H9 (cell line): ENCODE measurements around the gene TCEAL4. TPM values are rescaled to one million over a fixed set of nuclear protein-coding genes. Genes with fewer than 3 reads are reported as not detected.

Experiments
- DNase-seq: peaks from one replicate; pipeline ENCODE4 v3.0.0-alpha.2; 2017
- H2AFZ ChIP-seq: one replicate; pipeline ENCODE4 v1.6.1; 2013; ENCODE audit warnings: mild to moderate bottlenecking, low read length, control low read depth, moderate library complexity
- H2AK5ac ChIP-seq: 2 replicates; pipeline ENCODE4 v1.6.1; 2013; ENCODE audit warnings: low read length, control low read depth, mixed read lengths; ENCODE audit not compliant: insufficient read length
- H2BK120ac ChIP-seq: one replicate; pipeline ENCODE4 v1.6.1; 2013; ENCODE audit warnings: low read depth, mild to moderate bottlenecking, low read length, control low read depth, inconsistent platforms; ENCODE audit not compliant: poor library complexity, severe bottlenecking
- H2BK12ac ChIP-seq: 2 replicates; pipeline ENCODE4 v1.6.1; 2013; ENCODE audit warnings: low read length, control low read depth, mixed read lengths, low read depth; ENCODE audit not compliant: insufficient read length
- H2BK15ac ChIP-seq: 2 replicates; pipeline ENCODE4 v1.6.1; 2013; ENCODE audit warnings: low read depth, low read length, control low read depth
- H2BK20ac ChIP-seq: one replicate; pipeline ENCODE4 v1.6.1; 2013; ENCODE audit warnings: low read depth, mild to moderate bottlenecking, low read length, control low read depth, inconsistent platforms; ENCODE audit not compliant: poor library complexity, severe bottlenecking
- H2BK5ac ChIP-seq: 2 replicates; pipeline ENCODE4 v1.6.1; 2013; ENCODE audit warnings: low read length, control low read depth, mixed read lengths; ENCODE audit not compliant: insufficient read length
- H3K14ac ChIP-seq: 2 replicates; pipeline ENCODE4 v1.6.1; 2013; ENCODE audit warnings: low read length, control low read depth; ENCODE audit not compliant: insufficient read depth
- H3K18ac ChIP-seq: 2 replicates; pipeline ENCODE4 v1.6.1; 2013; ENCODE audit warnings: low read depth, mild to moderate bottlenecking, mixed read lengths, low read length, control low read depth; ENCODE audit not compliant: insufficient read length
- H3K23ac ChIP-seq: 2 replicates; pipeline ENCODE4 v1.6.1; 2013; ENCODE audit warnings: low read length, control low read depth, mixed read lengths, low read depth; ENCODE audit not compliant: insufficient read length
- H3K23me2 ChIP-seq: 2 replicates; pipeline ENCODE4 v1.6.1; 2013; ENCODE audit warnings: low read depth, mild to moderate bottlenecking, mixed read lengths, low read length, control low read depth; ENCODE audit not compliant: insufficient read length, poor library complexity, severe bottlenecking
- H3K27ac ChIP-seq: 2 replicates; pipeline ENCODE4 v1.5.1; 2013; ENCODE audit warnings: low read length, control low read depth, mixed read lengths, low read depth; ENCODE audit not compliant: insufficient read length
- H3K27me3 ChIP-seq: 2 replicates; pipeline ENCODE4 v1.6.1; 2013; ENCODE audit warnings: low read length, control low read depth, inconsistent platforms; ENCODE audit not compliant: insufficient read depth
- H3K4ac ChIP-seq: 2 replicates; pipeline ENCODE4 v1.6.1; 2013; ENCODE audit warnings: low read depth, mild to moderate bottlenecking, control low read depth, inconsistent platforms, low read length, moderate library complexity
- H3K4me1 ChIP-seq: 2 replicates; pipeline ENCODE4 v1.6.1; 2013; ENCODE audit warnings: low read length, control low read depth, inconsistent platforms; ENCODE audit not compliant: insufficient read depth
- H3K4me2 ChIP-seq: 2 replicates; pipeline ENCODE4 v1.6.1; 2013; ENCODE audit warnings: low read length, control low read depth, mixed read lengths; ENCODE audit not compliant: insufficient read length, insufficient read depth
- H3K56ac ChIP-seq: 2 replicates; pipeline ENCODE4 v1.6.1; 2013; ENCODE audit warnings: low read depth, mild to moderate bottlenecking, mixed read lengths, low read length, control low read depth; ENCODE audit not compliant: insufficient read length
- H3K79me1 ChIP-seq: 2 replicates; pipeline ENCODE4 v1.6.1; 2013; ENCODE audit warnings: low read depth, mild to moderate bottlenecking, moderate library complexity, low read length, control low read depth, inconsistent platforms; ENCODE audit not compliant: insufficient read depth, poor library complexity, severe bottlenecking
- H3K79me2 ChIP-seq: 2 replicates; pipeline ENCODE4 v1.6.1; 2013; ENCODE audit warnings: low read length, control low read depth, inconsistent platforms; ENCODE audit not compliant: insufficient read depth
- H3K9ac ChIP-seq: 2 replicates; pipeline ENCODE4 v1.6.1; 2013; ENCODE audit warnings: low read length, control low read depth, mixed read lengths; ENCODE audit not compliant: insufficient read length; ENCODE audit errors: extremely low read depth
- H3K9me3 ChIP-seq: one replicate; pipeline ENCODE4 v1.6.1; 2013; ENCODE audit warnings: low read depth, low read length, inconsistent platforms; ENCODE audit not compliant: control insufficient read depth
- H3T11ph ChIP-seq: one replicate; pipeline ENCODE4 v1.6.1; 2013; ENCODE audit warnings: mild to moderate bottlenecking, low read length, control low read depth, inconsistent platforms
- H4K20me1 ChIP-seq: one replicate; pipeline ENCODE4 v1.6.1; 2013; ENCODE audit not compliant: control insufficient read depth, insufficient read length, insufficient read depth
- H4K5ac ChIP-seq: 2 replicates; pipeline ENCODE4 v1.6.1; 2013; ENCODE audit warnings: low read depth, mild to moderate bottlenecking, mixed read lengths, low read length, control low read depth; ENCODE audit not compliant: insufficient read length
- H4K8ac ChIP-seq: replicated peaks from 2 replicates; pipeline ENCODE4 v1.6.1; 2013; ENCODE audit warnings: low read length, control low read depth, mixed read lengths, low read depth; ENCODE audit not compliant: insufficient read length
- H4K91ac ChIP-seq: 2 replicates; pipeline ENCODE4 v1.6.1; 2013; ENCODE audit warnings: low read depth, mild to moderate bottlenecking, moderate library complexity, mixed read lengths, low read length, control low read depth; ENCODE audit not compliant: insufficient read length
- H3K27ac Mint-ChIP-seq, 3 experiments: 2 replicates in 2 of 3; 3 replicates in 1 of 3; pipeline ENCODE4 v1.8.0; 2020 to 2021; ENCODE audit warnings: mixed read lengths in 3 of 3, mild to moderate bottlenecking in 1 of 3, moderate library complexity in 1 of 3
- H3K27me3 Mint-ChIP-seq: 2 replicates; pipeline ENCODE4 v1.8.0; 2021; ENCODE audit warnings: low read depth, mild to moderate bottlenecking, moderate library complexity, mixed read lengths
- H3K36me3 Mint-ChIP-seq, 3 experiments: 2 replicates in 2 of 3; 3 replicates in 1 of 3; pipeline ENCODE4 v1.8.0; 2020 to 2021; ENCODE audit warnings: low read depth in 3 of 3, mixed read lengths in 3 of 3; ENCODE audit not compliant: insufficient read depth in 1 of 3
- H3K4me1 Mint-ChIP-seq, 2 experiments: 2 replicates each; pipeline ENCODE4 v1.8.0; 2020; ENCODE audit warnings: mixed read lengths in 2 of 2
- H3K4me3 Mint-ChIP-seq, 2 experiments: 2 replicates in 1 of 2; 3 replicates in 1 of 2; pipeline ENCODE4 v1.8.0; 2020 to 2021; ENCODE audit warnings: mild to moderate bottlenecking in 2 of 2, mixed read lengths in 2 of 2, moderate library complexity in 1 of 2
- H3K9me3 Mint-ChIP-seq, 2 experiments: 2 replicates in 1 of 2; 3 replicates in 1 of 2; pipeline ENCODE4 v1.8.0; 2020; ENCODE audit warnings: mild to moderate bottlenecking in 2 of 2, mixed read lengths in 2 of 2, moderate library complexity in 1 of 2
- CTCF ChIP-seq: fragments of 200-600 bp; sonication (generic); conservative IDR thresholded peaks from 3 replicates; pipeline ENCODE4 v1.8.0; 2021; ENCODE audit warnings: antibody characterized with exemption, mild to moderate bottlenecking
- WGBS: extraction: QIAGEN DNeasy Blood & Tissue Kit; methylation state at CpG from one replicate; pipeline ENCODE4 v1.1.7; 2013; ENCODE audit warnings: missing lambda C conversion rate, low lambda C conversion rate, mixed read lengths; ENCODE audit not compliant: insufficient read length; ENCODE audit errors: extremely low coverage; 5-methylcytosine and 5-hydroxymethylcytosine counted together
- total RNA-seq: library from RNA; stranded (reverse); gene quantifications from 2 replicates; pipeline ENCODE4 v1.2.1, GENCODE V29; 2021

Gene TCEAL4
- total RNA-seq, 1 experiment from 2014 or later, result 49.9 TPM

- no peak overlapping the region for H3K27ac Mint-ChIP-seq
- H2BK5ac ChIP-seq, result no peak overlapping the region
- no peak for TF ChIP-seq CTCF
- H3K14ac ChIP-seq, result no peak overlapping the region
- no peaks in the 10 kb centered on the region for H3K4me1 ChIP-seq
- H4K8ac ChIP-seq, result no peak overlapping the region
- no peak overlapping the region for H3K27ac ChIP-seq
- H2BK12ac ChIP-seq, result no peak overlapping the region
- no peaks in the 10 kb centered on the region for H4K20me1 ChIP-seq
- no peak overlapping the region for H3K18ac ChIP-seq
- no peaks in the 10 kb centered on the region for H3K79me2 ChIP-seq
- no peak overlapping the region for H2AFZ ChIP-seq
- H3K9ac ChIP-seq, result no peak overlapping the region
- H3K4ac ChIP-seq, result no peak overlapping the region
- no peak overlapping the region for H3K4me2 ChIP-seq
- H2AK5ac ChIP-seq, result no peak overlapping the region
- no CpG with 5 or more reads among the region's 5 CpGs for WGBS
- no peak overlapping the region for H3K23ac ChIP-seq
- H2BK15ac ChIP-seq, result no peak overlapping the region
- H2BK120ac ChIP-seq, result no peak overlapping the region
- H3K4me1 Mint-ChIP-seq, result peaks cover 6 to 8% of the 10 kb centered on the region in 2 experiments; a peak in 3 of 4 replicates
- no peak for DNase-seq
- H3K9me3 ChIP-seq, result no peaks in the 10 kb centered on the region
- peaks cover 4% of the 10 kb centered on the region for H3K23me2 ChIP-seq
- H3K79me1 ChIP-seq, result no peaks in the 10 kb centered on the region
- no peak overlapping the region for H2BK20ac ChIP-seq
- no peak overlapping the region for H3T11ph ChIP-seq
- H3K56ac ChIP-seq, result no peak overlapping the region
- H3K4me3 Mint-ChIP-seq, result no peak overlapping the region
- H4K5ac ChIP-seq, result no peak overlapping the region
- H3K27me3 Mint-ChIP-seq, result no peaks in the 10 kb centered on the region
- no peak overlapping the region for H4K91ac ChIP-seq
- peaks cover 0 to 24% of the 10 kb centered on the region in 2 experiments; a peak in 2 of 5 replicates for H3K9me3 Mint-ChIP-seq
- H3K27me3 ChIP-seq, result no peaks in the 10 kb centered on the region
- H3K36me3 Mint-ChIP-seq, result no peaks in the 10 kb centered on the region
Measured at GRCh38 chrX:103631145-103631544, 45.8 kb downstream of the TCEAL4 start.
